Adrenal gland (tissue), 12 donors: ENCODE results near the gene PFKFB1. TPM values are rescaled to one million over a fixed set of nuclear protein-coding genes. Genes with fewer than 3 reads are reported as not detected.

Experiments
- DNase-seq, 7 donors: peaks; one replicate each; pipeline ENCODE4 v3.0.0-alpha.2; 2019 to 2020
- H3K27ac ChIP-seq, 5 donors: fragments of 200-600 bp; sonication (generic) in 4 of 5; 1 replicate in 3 of 5; 2 replicates in 2 of 5; pipeline versions ENCODE4 v1.5.1 to v1.8.0; 2016 to 2020; ENCODE audit warnings: mild to moderate bottlenecking in 1 of 5
- H3K27me3 ChIP-seq: fragments of 200-600 bp; 2 replicates; pipeline ENCODE4 v1.8.0; 2021
- H3K36me3 ChIP-seq, 2 donors: fragments of 200-600 bp; replicated peaks in 1 of 2; 1 replicate in 1 of 2; 2 replicates in 1 of 2; pipeline versions ENCODE4 v1.5.1 to v1.8.0; 2018 to 2022
- H3K4me1 ChIP-seq, 2 donors: fragments of 200-600 bp; replicated peaks in 1 of 2; 1 replicate in 1 of 2; 2 replicates in 1 of 2; pipeline versions ENCODE4 v1.5.1 to v1.8.0; 2018 to 2021
- H3K4me3 ChIP-seq, 4 donors: fragments of 200-600 bp; sonication (generic) in 3 of 4; one replicate each; pipeline ENCODE4 v1.5.1; 2016 to 2018
- H3K9me3 ChIP-seq, 3 donors: fragments of 200-600 bp; sonication (generic) in 1 of 3; replicated peaks in 1 of 3; 1 replicate in 2 of 3; 2 replicates in 1 of 3; pipeline versions ENCODE4 v1.5.1 to v1.8.0; 2016 to 2021
- POLR2A ChIP-seq, 2 donors: fragments of 450-650 bp; IDR thresholded peaks; one replicate each; pipeline ENCODE4 v1.6.1; 2017; ENCODE audit warnings: antibody characterized with exemption in 2 of 2, mild to moderate bottlenecking in 2 of 2, moderate library complexity in 1 of 2
- WGBS, 4 donors: extraction: QIAGEN DNeasy Blood & Tissue Kit in 2 of 4; methylation state at CpG; one replicate each; pipeline versions ENCODE4 v1.1.5 to v1.1.7; 2013 to 2017; 5-methylcytosine and 5-hydroxymethylcytosine counted together
- intact Hi-C, 2 donors: fragments of 100-400 bp; cut with DNase I; formaldehyde crosslinking; loops; one replicate each; pipeline versions ENCODE4 v1.14.1 to v1.15.0; 2022 to 2023
- polyA plus RNA-seq, 3 donors: library from polyadenylated mRNA; stranded (reverse); fragments of 200-250 nt in 2 of 3; fragments of 350-450 nt in 1 of 3; fragmentation: Illumina TruSeq in 1 of 3; extraction: RNeasy Lipid Tissue Mini Kit (QIAGEN cat#74804) in 1 of 3; gene quantifications; one replicate each; pipeline ENCODE4 v1.2.3, GENCODE V29; 2013 to 2014
- total RNA-seq, 9 donors: library from RNA; depleted of rRNA in 4 of 9; stranded (reverse); fragments of >200 nt in 4 of 9; fragments of 120-200 nt in 1 of 9; fragmentation: NEBNext Ultra II Directional in 1 of 9; extraction: Animal tissue kit (Norgen Biotek cat#: 25700) in 1 of 9; gene quantifications; one replicate each; pipeline versions ENCODE4 v1.1.0 to v1.2.4, GENCODE V29; 2013 to 2023
- TF ChIP-seq, protein P1 (sequence below), 6 experiments: fragments of 450-650 bp in 4 of 6; fragments of 200-600 bp in 2 of 6; sonication (generic) in 1 of 6; IDR thresholded peaks; 1 replicate in 5 of 6; 2 replicates in 1 of 6; pipeline versions ENCODE4 v1.5.1 to v1.8.0; 2016 to 2021; ENCODE audit warnings: antibody characterized with exemption in 6 of 6, mild to moderate bottlenecking in 2 of 6, moderate library complexity in 1 of 6
- donor health status: healthy with polysubstance abuse.
- donor health status: Bipolar disorder and iron deficiency.
- donor health status: DM: yes; HTN: yes; CAD: no.
- donor health status: DM: no; HTN: no; CAD: no.
- donor health status: DM: no; HTN: no; CAD: no.
- donor health status: DM: yes; HTN: yes; CAD: no.

PFKFB1 gene
- total and polyA plus RNA-seq, 12 donors: 0.25 to 4.1 (median 0.41) TPM; not detected in 3

DNA sequence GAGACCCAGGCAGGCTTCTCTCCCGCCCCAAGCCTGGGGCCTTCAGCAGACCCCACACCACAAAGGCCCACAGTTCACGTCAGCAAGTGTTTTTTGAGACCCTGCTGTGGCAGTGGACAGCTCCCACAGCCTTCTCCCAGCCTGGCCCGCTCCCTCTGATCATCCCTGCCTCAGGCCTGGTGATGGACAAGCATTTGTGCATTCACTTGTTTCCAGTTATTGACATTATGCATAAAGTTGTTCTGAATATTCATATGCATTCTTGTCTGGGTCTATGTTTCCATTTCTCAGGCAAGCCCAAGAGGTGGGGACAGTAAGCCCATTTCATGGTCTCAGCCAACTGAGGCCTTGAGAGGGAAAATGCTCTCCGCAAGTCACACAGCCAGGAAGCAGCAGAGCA is 58.7 kb downstream of the PFKFB1 start:
- DNase-seq: no peak
- TF ChIP-seq, protein P1, sequence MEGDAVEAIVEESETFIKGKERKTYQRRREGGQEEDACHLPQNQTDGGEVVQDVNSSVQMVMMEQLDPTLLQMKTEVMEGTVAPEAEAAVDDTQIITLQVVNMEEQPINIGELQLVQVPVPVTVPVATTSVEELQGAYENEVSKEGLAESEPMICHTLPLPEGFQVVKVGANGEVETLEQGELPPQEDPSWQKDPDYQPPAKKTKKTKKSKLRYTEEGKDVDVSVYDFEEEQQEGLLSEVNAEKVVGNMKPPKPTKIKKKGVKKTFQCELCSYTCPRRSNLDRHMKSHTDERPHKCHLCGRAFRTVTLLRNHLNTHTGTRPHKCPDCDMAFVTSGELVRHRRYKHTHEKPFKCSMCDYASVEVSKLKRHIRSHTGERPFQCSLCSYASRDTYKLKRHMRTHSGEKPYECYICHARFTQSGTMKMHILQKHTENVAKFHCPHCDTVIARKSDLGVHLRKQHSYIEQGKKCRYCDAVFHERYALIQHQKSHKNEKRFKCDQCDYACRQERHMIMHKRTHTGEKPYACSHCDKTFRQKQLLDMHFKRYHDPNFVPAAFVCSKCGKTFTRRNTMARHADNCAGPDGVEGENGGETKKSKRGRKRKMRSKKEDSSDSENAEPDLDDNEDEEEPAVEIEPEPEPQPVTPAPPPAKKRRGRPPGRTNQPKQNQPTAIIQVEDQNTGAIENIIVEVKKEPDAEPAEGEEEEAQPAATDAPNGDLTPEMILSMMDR (IDR thresholded peaks at IDR 0.05): no peak
- no peak for TF ChIP-seq POLR2A (IDR thresholded peaks at IDR 0.05)
- no peaks in the 10 kb centered on the region for H3K9me3 ChIP-seq
- intact Hi-C loops: no loop called here
- no peaks in the 10 kb centered on the region for H3K27me3 ChIP-seq
- H3K4me1 ChIP-seq: no peaks in the 10 kb centered on the region
- 77 to 97% (median 85%) methylated on average over 4 of the region's 4 CpGs; no CpG with 5 or more reads in 1 of the 4 donors for WGBS, 4 donors
- H3K27ac ChIP-seq: no peak overlapping the region
- H3K4me3 ChIP-seq: no peak overlapping the region
- no peaks in the 10 kb centered on the region for H3K36me3 ChIP-seq

DNA sequence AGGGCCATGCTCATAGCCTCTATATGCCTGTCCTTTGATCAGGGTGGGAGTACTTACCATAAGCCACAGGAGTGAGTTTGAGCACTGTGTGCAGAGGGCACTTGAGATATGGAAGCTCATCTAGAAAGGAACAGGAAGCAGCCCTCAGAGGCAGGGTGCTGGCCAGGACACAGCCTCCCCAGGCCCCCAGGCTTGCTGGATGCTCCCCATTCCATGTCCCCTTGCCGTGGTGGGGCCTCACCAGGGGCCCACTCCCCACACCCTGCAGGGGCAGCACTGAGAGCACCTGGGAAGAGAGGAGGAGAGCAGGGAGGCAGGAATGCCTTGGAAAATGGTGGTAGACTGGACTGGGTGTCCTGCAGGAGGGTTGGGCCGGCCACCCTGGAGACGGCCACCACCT is 59.1 kb downstream of the PFKFB1 start:
- no peaks in the 10 kb centered on the region for H3K36me3 ChIP-seq
- TF ChIP-seq POLR2A (IDR thresholded peaks at IDR 0.05): no peak
- TF ChIP-seq, protein P1 (IDR thresholded peaks at IDR 0.05): no peak
- 67 to 85% (median 67%) methylated on average over 3 of the region's 3 CpGs; no CpG with 5 or more reads in 1 of the 4 donors for WGBS, 4 donors
- H3K27ac ChIP-seq: no peak overlapping the region
- H3K9me3 ChIP-seq: no peaks in the 10 kb centered on the region
- intact Hi-C loops: no loop called here
- no peak overlapping the region for H3K4me3 ChIP-seq
- H3K27me3 ChIP-seq: no peaks in the 10 kb centered on the region
- H3K4me1 ChIP-seq: no peaks in the 10 kb centered on the region
- DNase-seq: no peak

DNA sequence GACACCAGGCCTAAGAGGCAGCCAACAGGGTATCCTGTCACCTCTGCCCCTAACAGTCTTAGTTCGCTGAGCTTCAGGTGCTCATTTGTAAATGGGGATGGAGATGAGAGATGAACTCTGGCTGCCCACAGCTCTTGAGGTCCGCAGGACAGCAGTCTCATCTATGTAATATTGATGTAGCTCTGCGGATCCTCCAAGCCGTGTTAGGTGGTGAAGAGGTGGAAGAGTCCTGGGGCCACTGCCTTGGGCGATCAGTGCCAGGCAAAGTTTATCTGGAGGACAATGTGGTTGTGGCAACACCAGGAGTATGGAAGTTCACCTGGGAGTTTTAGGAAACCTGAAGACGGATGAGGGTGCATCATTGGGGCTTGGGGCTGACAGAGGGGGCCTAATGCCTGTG is 59.9 kb downstream of the PFKFB1 start:
- TF ChIP-seq, protein P1 (IDR thresholded peaks at IDR 0.05): no peak
- TF ChIP-seq POLR2A (IDR thresholded peaks at IDR 0.05): no peak
- Histone ChIP-seq H3K27ac (no peak overlapping the region), H3K4me3 (no peak overlapping the region), H3K27me3 (no peaks in the 10 kb centered on the region), H3K9me3 (no peaks in the 10 kb centered on the region), H3K4me1 (no peaks in the 10 kb centered on the region), H3K36me3 (no peaks in the 10 kb centered on the region)
- DNase-seq: no peak
- 61 to 94% (median 77%) methylated on average over 5 to 6 of the region's 6 CpGs for WGBS, 4 donors
- intact Hi-C loops: no loop called here

DNA sequence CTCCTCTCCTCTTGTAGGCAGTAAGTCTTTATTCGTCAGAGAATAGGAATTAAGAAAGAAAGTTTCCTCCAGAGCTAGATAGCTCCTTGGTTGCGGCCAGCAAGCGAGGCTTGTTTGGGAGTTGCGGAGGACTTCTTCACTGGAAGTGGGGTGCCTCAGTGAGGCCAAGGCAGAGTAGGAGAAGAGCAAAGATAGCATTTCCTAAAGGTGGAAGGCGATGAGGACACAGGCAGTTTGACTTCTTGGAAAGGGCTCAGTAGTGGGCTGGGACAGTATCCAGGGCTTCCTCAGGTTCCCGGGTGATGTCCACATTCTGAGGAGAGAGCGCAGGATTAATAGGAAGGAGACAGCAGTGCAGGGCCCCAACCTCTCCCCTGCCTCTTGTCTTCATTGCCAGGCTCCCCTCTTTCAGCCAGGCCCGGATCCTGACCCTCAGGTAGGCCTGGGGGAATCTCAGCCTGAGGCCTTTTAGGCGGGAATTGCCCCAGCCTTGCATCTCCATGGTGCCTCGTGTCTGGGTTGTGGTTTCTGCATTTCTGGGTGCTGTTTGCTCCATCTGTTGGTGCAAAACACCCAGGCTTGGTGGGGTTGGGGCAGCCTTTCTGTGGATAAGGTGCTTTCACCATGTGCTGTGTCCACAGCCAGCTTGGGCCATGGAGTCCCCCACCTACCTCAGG is 60.7 kb downstream of the PFKFB1 start:
- Histone ChIP-seq H3K27ac (no peak overlapping the region), H3K27me3 (no peaks in the 10 kb centered on the region), H3K9me3 (no peaks in the 10 kb centered on the region), H3K4me1 (no peaks in the 10 kb centered on the region), H3K36me3 (no peaks in the 10 kb centered on the region), H3K4me3 (no peak overlapping the region)
- 73 to 88% (median 88%) methylated on average over 6 to 10 of the region's 10 CpGs for WGBS, 4 donors
- no peak for TF ChIP-seq POLR2A (IDR thresholded peaks at IDR 0.05)
- TF ChIP-seq, protein P1 (IDR thresholded peaks at IDR 0.05): no peak
- intact Hi-C loops: no loop called here
- no peak for DNase-seq
